Skeletal muscle satellite cell (primary cell): ENCODE data around the gene C11orf16. TPM values are rescaled to one million over a fixed set of nuclear protein-coding genes. Genes with fewer than 3 reads are reported as not detected.
A peak's percentile ranks its signal among the peaks of the same experiment; 100 is the strongest.
"Not testable (repeated sequence)": the region's sequence is repeated elsewhere in the genome, so short reads cannot be mapped to it uniquely, and the experiment has no call there.

Experiments
- H3K27me3 ChIP-seq: 2 replicates; pipeline ENCODE4 v1.7.0; 2013; ENCODE audit warnings: low read length; ENCODE audit not compliant: control insufficient read depth, insufficient read depth
- H3K36me3 ChIP-seq: 2 replicates; pipeline ENCODE4 v1.7.0; 2013; ENCODE audit warnings: mild to moderate bottlenecking, control low read depth, low read length; ENCODE audit not compliant: insufficient read depth
- H3K4me1 ChIP-seq: 2 replicates; pipeline ENCODE4 v1.7.0; 2013; ENCODE audit warnings: low read length; ENCODE audit not compliant: control insufficient read depth, insufficient read depth
- H3K4me2 ChIP-seq: 2 replicates; pipeline ENCODE4 v1.7.0; 2013; ENCODE audit warnings: mild to moderate bottlenecking, low read length
- H3K4me3 ChIP-seq: 2 replicates; pipeline ENCODE4 v1.7.0; 2013; ENCODE audit warnings: low read length
- H3K9ac ChIP-seq: 2 replicates; pipeline ENCODE4 v1.7.0; 2013; ENCODE audit warnings: mild to moderate bottlenecking, low read depth, low read length, moderate library complexity
- H3K9me3 ChIP-seq: replicated peaks from 2 replicates; pipeline ENCODE4 v1.7.0; 2013; ENCODE audit warnings: mild to moderate bottlenecking, control low read depth, low read length
- total RNA-seq: library from RNA; depleted of rRNA; stranded (reverse); fragments of >200 nt; gene quantifications from 2 replicates; pipeline ENCODE4 v1.2.3, GENCODE V29; 2012; rRNA removed

Gene C11orf16, protein sequence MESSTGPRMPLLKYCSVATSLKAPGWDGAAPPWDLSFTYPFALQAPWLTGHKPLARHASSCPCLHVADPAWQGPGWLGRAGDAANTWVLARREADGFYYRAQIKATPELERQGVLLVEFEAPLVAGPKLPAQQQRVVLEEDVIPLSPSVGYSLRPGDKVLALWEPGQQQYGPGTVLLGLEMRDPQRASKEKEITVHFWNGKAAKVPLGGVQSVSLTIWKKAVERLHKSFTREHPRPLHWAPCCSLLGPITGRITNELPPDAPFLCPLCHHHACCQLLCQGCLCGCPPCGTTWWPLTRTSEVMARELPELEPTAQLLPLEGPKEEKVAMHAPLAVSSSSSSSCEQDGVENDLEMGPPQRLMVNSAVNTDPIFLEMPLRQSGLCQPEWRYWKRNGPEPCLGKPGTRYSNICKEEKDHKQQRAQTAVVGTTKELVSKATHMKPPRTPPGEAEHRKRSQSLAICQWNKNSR
- total RNA-seq, result not detected in 2 replicates

DNA sequence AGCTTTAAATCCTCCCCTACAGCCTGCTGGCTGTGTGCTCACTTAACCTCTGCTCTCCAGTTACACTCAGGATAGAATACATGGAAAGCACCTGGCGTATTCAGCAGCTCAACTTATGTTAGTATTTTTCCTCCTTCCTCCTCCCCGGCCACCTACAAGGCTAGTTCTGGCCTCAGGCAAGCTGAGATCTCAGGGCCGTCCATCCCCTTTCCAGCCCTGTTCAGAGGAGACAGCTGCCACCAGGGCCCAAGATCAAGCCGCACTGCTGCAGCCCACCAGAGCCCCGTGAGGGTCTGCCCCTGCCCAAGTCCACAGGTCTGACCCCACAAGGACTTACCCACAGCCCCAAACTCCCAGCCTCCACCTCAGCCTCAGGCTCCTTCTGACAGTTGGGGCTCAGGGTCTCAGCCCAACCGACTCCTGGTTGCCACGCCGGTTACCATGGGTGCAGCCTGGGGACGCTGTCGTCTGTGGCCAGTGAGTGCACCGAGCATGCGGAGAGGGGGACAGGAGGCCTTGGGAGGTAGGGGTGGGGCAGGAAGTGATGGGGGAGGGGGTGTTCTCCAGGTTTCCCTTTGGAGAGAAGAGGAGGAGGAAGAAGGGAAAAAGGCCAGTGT, at the start of gene C11orf16:
C11orf16 (minus strand) TSS at position 384 of the 617 bp plus-strand sequence. CDS start 639 bp downstream, outside the sequence.
- H3K36me3 ChIP-seq, result no peaks in the 10 kb centered on the region
- no peak within 1 kb of the TSS for H3K4me3 ChIP-seq
- H3K4me2 ChIP-seq, result no peak within 1 kb of the TSS
- no peaks in the 10 kb centered on the region for H3K9me3 ChIP-seq
- no peaks in the 10 kb centered on the region for H3K27me3 ChIP-seq
- H3K9ac ChIP-seq, result no peak within 1 kb of the TSS
- H3K4me1 ChIP-seq, result peaks cover 7% of the 10 kb centered on the region

DNA sequence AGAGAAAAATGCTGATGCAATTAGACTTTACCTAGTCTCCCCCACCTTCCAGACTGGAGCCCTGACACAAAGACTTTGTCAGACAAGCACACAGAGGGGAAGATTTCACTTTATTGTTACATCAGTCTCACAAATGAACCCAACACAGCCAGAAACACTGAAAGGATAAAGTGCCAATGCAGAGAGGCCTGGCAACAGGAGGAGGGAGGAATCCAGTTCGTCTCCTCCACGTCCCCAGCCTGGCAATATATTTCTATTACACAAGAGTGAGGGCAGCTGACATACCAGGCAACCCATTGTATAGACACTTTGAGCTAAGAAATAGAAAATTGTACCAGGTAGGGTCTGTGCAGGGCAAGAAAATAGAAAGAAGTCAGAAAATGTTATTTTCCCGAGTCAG, 47.7 kb upstream of the C11orf16 start:
- Histone ChIP-seq H3K4me2 (no peak overlapping the region), H3K36me3 (no peaks in the 10 kb centered on the region), H3K4me3 (no peak overlapping the region), H3K27me3 (no peaks in the 10 kb centered on the region), H3K4me1 (no peaks in the 10 kb centered on the region), H3K9me3 (no peaks in the 10 kb centered on the region), H3K9ac (no peak overlapping the region)

DNA sequence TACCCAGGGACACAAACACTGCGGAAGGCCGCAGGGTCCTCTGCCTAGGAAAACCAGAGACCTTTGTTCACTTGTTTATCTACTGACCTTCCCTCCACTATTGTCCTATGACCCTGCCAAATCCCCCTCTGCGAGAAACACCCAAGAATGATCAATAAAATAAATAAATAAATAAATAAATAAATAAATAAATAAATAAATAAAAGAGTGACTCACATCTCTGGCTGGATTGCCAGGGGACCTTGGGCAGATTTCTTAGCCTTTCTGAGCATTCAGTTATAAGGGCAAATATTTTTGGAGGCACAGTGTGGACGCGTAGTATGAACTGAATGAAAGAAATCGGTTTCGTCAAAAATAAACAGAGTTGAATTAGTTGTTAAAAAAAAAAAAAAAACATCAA, 46.6 kb upstream of the C11orf16 start:
- not testable (repeated sequence) for H3K27me3 ChIP-seq, H3K4me2 ChIP-seq, H3K4me1 ChIP-seq, H3K36me3 ChIP-seq, H3K4me3 ChIP-seq, H3K9ac ChIP-seq, H3K9me3 ChIP-seq

DNA sequence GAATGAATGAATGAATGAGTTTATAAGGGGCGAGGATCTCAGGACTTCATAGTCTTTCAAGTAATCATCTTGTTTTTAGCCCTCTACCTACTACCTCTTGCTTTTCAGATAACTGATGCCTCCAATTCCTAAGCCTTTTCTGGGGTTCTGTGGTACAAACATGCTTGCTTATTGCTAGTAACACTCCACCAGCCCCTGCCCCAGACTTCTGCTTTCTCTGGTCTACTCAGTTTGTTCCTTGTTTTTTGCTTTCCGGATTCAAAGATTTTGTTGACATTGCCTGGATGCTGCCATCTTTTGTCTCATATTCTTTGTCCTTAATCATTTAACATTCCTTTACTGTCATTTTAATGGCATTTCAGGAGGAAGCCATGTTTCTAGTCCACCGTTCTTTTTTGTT, 40.4 kb upstream of the C11orf16 start:
- Histone ChIP-seq H3K36me3 (no peaks in the 10 kb centered on the region), H3K9me3 (no peaks in the 10 kb centered on the region), H3K4me1 (no peaks in the 10 kb centered on the region), H3K9ac (no peak overlapping the region), H3K27me3 (no peaks in the 10 kb centered on the region), H3K4me3 (no peak overlapping the region), H3K4me2 (no peak overlapping the region)

DNA sequence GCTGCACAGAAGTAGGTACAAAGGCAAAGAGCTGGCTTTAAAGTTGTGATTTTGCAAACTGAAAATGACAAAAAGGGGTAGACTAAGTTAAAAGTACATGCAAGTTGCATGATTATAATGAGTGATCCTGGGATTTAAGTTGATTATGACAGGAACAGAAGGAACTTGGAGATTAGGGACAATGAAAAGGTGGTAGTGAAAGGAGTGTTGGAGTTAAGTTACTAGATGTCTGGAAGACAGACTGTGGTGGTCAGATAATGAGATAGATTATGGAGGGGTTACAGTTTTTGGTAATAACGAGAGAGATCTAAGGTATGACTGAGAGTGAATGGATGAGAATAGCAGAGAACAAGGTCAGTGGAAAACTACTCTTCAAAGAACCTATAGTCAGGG, 39.2 kb upstream of the C11orf16 start:
- no peaks in the 10 kb centered on the region for H3K9me3 ChIP-seq
- no peak overlapping the region for H3K9ac ChIP-seq
- no peaks in the 10 kb centered on the region for H3K36me3 ChIP-seq
- H3K4me2 ChIP-seq, result no peak overlapping the region
- no peak overlapping the region for H3K4me3 ChIP-seq
- no peaks in the 10 kb centered on the region for H3K27me3 ChIP-seq
- no peaks in the 10 kb centered on the region for H3K4me1 ChIP-seq

DNA sequence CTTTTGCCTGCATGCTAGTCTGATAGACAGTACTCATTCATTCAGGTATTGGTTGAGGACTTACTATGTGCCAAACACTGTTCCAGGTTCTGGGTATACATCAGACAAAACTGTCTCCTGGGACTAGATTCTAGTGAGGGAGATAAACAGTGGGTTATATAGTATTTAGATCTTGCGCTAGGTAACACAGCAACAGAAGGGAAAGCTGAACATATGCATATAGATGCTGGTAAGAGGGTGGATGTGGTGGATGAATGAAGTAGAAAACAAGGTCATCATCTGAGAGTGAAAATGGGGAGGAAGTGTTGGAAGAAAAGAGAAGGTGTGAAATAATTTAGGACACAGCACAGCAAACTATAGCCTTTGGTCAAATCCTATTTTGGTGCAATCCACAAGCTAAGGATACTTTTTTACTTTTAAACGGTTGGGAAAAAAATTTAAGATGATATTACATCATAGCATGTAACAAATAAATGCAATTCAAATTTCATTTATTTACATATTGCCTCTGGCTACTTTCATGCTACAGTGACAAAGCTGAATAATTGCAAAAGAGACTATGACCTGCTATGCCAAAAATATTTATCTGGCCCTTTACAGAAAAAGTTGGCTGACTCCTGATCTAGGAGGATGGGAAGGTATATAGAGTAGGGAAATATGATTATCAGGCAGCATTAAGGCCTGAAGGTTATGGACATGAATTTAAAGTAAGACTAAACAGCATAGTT, 38.6 kb upstream of the C11orf16 start:
- Histone ChIP-seq H3K4me2 (no peak overlapping the region), H3K9me3 (no peaks in the 10 kb centered on the region), H3K9ac (no peak overlapping the region), H3K4me1 (no peaks in the 10 kb centered on the region), H3K27me3 (no peaks in the 10 kb centered on the region), H3K4me3 (no peak overlapping the region), H3K36me3 (no peaks in the 10 kb centered on the region)

DNA sequence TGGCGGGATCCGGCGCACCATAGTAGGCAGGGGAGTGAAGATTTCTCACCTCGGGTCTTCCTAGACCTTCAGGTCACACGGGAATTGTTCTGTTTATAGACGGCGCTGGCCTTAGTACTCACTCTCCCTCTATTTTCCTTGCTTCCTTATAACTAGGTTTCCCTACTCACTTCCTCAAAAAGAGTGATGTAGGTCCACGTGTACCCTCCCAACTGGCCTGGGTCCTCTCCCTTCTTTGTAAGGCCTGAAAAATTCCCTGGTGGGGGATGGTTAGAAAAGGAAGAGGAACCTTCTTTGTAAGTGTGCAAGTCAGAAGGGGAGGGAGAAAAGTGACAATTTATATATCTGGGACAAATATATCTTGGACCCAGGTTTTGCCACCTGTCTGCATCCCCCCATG, 34.4 kb upstream of the C11orf16 start:
- no peak overlapping the region for H3K4me3 ChIP-seq
- no peaks in the 10 kb centered on the region for H3K27me3 ChIP-seq
- no peak overlapping the region for H3K9ac ChIP-seq

DNA sequence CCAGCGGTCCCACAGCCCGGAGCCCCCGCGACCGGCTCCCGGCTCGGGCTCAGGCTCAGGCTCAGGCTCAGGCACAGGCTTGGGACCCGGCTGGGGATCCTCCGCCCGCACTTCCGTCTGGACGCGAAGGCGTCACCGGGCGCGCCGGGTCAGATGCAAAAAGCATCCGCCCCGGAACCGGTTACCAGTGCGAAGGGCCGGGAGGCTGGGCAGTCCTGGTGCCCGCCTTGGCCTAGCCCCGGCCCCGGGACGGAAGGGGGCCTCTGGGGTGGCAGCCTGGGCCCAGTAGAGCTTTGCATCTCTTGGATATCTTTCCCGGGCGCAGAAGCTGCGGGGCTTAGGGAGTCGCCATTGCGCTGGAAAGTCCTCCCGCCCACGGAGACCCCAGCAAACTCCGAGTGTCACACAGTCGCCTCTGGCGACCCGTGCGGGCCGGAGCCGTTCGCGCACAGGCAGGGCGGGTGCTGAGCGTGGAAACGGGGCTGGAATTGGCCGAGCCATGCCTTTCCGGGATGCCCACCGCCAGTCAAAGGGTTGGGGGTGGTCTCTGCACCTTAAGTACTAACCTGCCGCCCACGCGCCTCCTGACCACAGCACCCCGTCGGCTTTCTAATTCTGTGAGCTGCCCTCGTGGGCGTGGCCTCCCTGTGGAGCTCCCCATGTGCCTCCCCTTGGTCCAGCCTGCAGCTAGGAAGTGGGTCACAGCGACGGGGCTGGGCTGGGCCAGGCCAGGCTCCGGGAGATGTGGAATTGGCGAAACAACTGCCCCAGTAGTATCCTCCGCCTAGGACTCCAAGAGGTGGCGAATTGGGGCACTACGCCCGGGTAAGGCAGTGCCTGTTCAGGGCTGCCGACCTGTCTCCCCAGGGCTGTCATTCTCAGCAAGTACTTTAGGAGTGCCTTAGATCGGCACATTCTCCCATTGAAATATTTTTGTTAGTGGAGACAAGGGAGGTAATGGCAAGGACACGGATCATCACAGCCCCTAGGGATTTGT, 31.9 kb upstream of the C11orf16 start, which contains the start of gene TMEM9B:
TMEM9B (minus strand) TSS at position 119 of the 997 bp plus-strand sequence. CDS start 129 bp downstream, outside the sequence.
- H3K9me3 ChIP-seq, result no peaks in the 10 kb centered on the region
- H3K36me3 ChIP-seq, result no peaks in the 10 kb centered on the region
- H3K4me3 ChIP-seq, result peak within 1 kb of the TSS; percentile 99
- H3K4me2 ChIP-seq, result peak within 1 kb of the TSS; percentile 93
- peak within 1 kb of the TSS; percentile 95 for H3K9ac ChIP-seq
- H3K4me1 ChIP-seq, result peaks cover 22% of the 10 kb centered on the region
- no peaks in the 10 kb centered on the region for H3K27me3 ChIP-seq

More for the DNA sequence above, 34.4 kb upstream of the C11orf16 start:
- Histone ChIP-seq H3K4me2 (no peak overlapping the region), H3K9me3 (no peaks in the 10 kb centered on the region), H3K36me3 (no peaks in the 10 kb centered on the region), H3K4me1 (peaks cover 18% of the 10 kb centered on the region)

DNA sequence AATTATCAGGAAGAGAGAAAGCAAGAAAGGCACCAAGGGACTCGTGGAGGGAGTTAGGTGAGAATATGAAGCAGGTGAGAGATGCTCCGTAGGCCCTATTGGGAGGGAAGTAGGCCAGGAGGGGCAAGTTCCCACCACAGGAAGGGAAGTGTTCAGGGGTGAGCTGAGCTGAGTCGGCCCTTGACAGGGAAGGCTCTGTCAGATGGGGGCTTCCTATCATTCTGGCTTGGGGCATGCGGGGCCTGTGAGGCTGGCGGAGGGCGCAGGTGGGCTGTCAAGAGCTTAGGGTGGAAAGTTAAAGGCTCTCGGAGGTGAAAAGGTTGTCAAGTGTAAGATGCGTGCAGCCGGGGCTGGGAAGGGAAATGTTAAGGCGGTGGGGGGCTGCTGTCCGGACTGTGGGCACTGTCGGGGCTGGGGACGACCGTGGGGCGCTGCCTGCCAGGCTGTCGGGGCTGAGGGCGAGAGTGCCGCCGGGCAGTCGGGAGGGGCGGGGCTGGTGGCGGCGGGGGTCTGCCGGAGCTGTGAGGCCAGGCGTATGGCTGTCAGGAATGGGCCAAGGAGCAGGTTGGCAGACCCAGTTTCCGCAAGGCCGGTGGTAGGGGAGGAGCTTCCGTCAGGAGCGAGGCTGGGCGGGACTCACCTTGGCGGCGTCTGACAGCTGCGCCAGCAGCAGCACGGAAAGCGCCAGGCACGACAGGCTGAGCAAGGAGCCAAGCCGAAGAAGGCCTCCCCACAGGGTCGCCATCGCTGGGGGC, 31.0 kb upstream of the C11orf16 start:
- Histone ChIP-seq H3K9me3 (no peaks in the 10 kb centered on the region), H3K4me1 (peaks cover 28% of the 10 kb centered on the region), H3K27me3 (no peaks in the 10 kb centered on the region), H3K4me3 (peak overlapping the region; percentile 99), H3K36me3 (no peaks in the 10 kb centered on the region), H3K9ac (peak overlapping the region; percentile 95), H3K4me2 (peak overlapping the region; percentile 93)

DNA sequence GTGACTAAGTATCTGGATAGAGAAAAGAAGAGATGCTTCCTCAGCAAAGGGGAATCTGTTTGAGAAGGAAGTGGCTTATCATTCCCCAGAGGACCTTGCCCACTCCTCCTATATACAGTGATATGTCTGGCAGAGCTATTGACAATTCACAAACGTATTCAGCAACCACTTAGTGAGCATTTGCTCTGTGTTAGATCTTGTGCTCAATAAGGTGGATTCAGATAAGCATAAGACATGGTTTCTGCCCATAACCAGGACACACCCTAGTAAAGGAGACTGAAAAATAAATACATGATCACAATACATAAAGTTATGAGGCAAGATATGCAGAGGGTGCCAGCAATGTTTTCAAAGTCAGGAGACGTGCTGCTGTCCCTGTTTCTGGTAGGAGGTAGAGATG, 30.1 kb upstream of the C11orf16 start:
- peaks cover 28% of the 10 kb centered on the region for H3K4me1 ChIP-seq
- peak overlapping the region; percentile 93 for H3K4me2 ChIP-seq
- peak overlapping the region; percentile 99 for H3K4me3 ChIP-seq
- H3K27me3 ChIP-seq, result no peaks in the 10 kb centered on the region
- no peaks in the 10 kb centered on the region for H3K36me3 ChIP-seq
- no peaks in the 10 kb centered on the region for H3K9me3 ChIP-seq
- H3K9ac ChIP-seq, result peak overlapping the region; percentile 95
